ENCODE data around the gene VKORC1.

- TF ChIP-seq ZNF274 (IDR thresholded peaks at IDR 0.05; ENCODE audit: low read depth, low read length) (no peak), YY1 (IDR thresholded peaks at IDR 0.05; ENCODE audit: insufficient read depth, insufficient read length) (no peak)
Observed at GRCh38 chr16:31042866-31043265, 51.7 kb downstream of the VKORC1 start.
